Caco-2 (cell line): Measurements from ENCODE around the gene ZNF556. TPM values are rescaled to one million over a fixed set of nuclear protein-coding genes. Genes with fewer than 3 reads are reported as not detected.

Source experiments
- BruUV-seq: library from RNA; stranded (reverse); fragments of 400-500 nt; replicated peaks from 2 replicates; lab custom pipeline; 2021; lab: Mats Ljungman, UMichigan
- CTCF ChIA-PET: fragments of 300-600 bp; sonication (Branson Sonifier 250); formaldehyde crosslinking; loops from one replicate; lab custom pipeline; 2022; ENCODE audit warnings: antibody characterized with exemption; lab: Charles Lee
- POLR2A ChIA-PET: fragments of 300-600 bp; sonication (Branson Sonifier 250); formaldehyde crosslinking; loops from one replicate; lab custom pipeline; 2022; ENCODE audit warnings: antibody characterized with exemption; lab: Charles Lee
- DNase-seq, 2 experiments: peaks; one replicate each; pipeline versions ENCODE4 v3.0.0 to v3.0.0-alpha.2; 2020 to 2022
- H3K27me3 ChIP-seq: replicated peaks from 2 replicates; pipeline ENCODE4 v1.6.0; 2011; ENCODE audit warnings: low read length; ENCODE audit not compliant: control insufficient read depth, insufficient read depth
- H3K36me3 ChIP-seq: 2 replicates; pipeline ENCODE4 v1.5.1; 2011; ENCODE audit warnings: low read length; ENCODE audit not compliant: control insufficient read depth, insufficient read depth
- H3K4me1 ChIP-seq: fragments of 250-450 bp; sonication (Bioruptor Pico); 2 replicates; pipeline ENCODE4 v1.5.1; 2020; ENCODE audit warnings: mild to moderate bottlenecking
- H3K4me3 ChIP-seq: 2 replicates; pipeline ENCODE4 v1.5.1; 2011; ENCODE audit warnings: low read depth, mild to moderate bottlenecking, control low read depth, low read length
- H3K9me3 ChIP-seq: fragments of 250-450 bp; sonication (Bioruptor Pico); 2 replicates; pipeline ENCODE4 v1.5.1; 2020; ENCODE audit warnings: mild to moderate bottlenecking, moderate library complexity
- H3K27ac Mint-ChIP-seq: one replicate; pipeline ENCODE4 v1.8.0; 2022; ENCODE audit warnings: mixed read lengths; ENCODE audit not compliant: unreplicated experiment
- H3K27me3 Mint-ChIP-seq: one replicate; pipeline ENCODE4 v1.8.0; 2022; ENCODE audit warnings: mixed read lengths; ENCODE audit not compliant: insufficient read depth, unreplicated experiment
- H3K36me3 Mint-ChIP-seq: one replicate; pipeline ENCODE4 v1.8.0; 2022; ENCODE audit warnings: mild to moderate bottlenecking, mixed read lengths; ENCODE audit not compliant: insufficient read depth, unreplicated experiment
- H3K4me1 Mint-ChIP-seq: one replicate; pipeline ENCODE4 v1.8.0; 2022; ENCODE audit warnings: low read depth, mixed read lengths; ENCODE audit not compliant: unreplicated experiment
- H3K4me3 Mint-ChIP-seq: one replicate; pipeline ENCODE4 v1.8.0; 2022; ENCODE audit warnings: mild to moderate bottlenecking, moderate library complexity, mixed read lengths; ENCODE audit not compliant: unreplicated experiment
- H3K9me3 Mint-ChIP-seq: one replicate; pipeline ENCODE4 v1.8.0; 2022; ENCODE audit warnings: mixed read lengths; ENCODE audit not compliant: unreplicated experiment
- CTCF ChIP-seq, 2 experiments: fragments of 200-600 bp in 1 of 2; IDR thresholded peaks; 1 replicate in 1 of 2; 2 replicates in 1 of 2; pipeline versions ENCODE4 v1.5.1 to v1.8.0; 2011 to 2022; ENCODE audit warnings: antibody characterized with exemption in 1 of 2, control low read depth in 1 of 2, inconsistent platforms in 1 of 2, low read depth in 1 of 2, low read length in 1 of 2, mild to moderate bottlenecking in 1 of 2, moderate library complexity in 1 of 2; ENCODE audit not compliant: insufficient read depth in 1 of 2, severe bottlenecking in 1 of 2, unreplicated experiment in 1 of 2
- intact Hi-C: fragments of 100-400 bp; cut with micrococcal nuclease; formaldehyde crosslinking; loops from one replicate; pipeline ENCODE4 v1.10.0; 2022; ENCODE audit not compliant: unreplicated experiment
- total RNA-seq: library from RNA; stranded (reverse); gene quantifications from 2 replicates; pipeline ENCODE4 v1.2.3, GENCODE V29; 2022

Gene ZNF556
- total RNA-seq, 1 experiment from 2014 or later, result 0.57 TPM

- POLR2A ChIA-PET, result no interaction called here
These were observed 10.6 kb upstream of the ZNF556 start for GRCh38 chr19:2856457-2857050.

GRCh38 chr19:2858864-2859263 lies 8.3 kb upstream of the ZNF556 start:
- intact Hi-C loops, result no loop called here
- Mint-ChIP-seq H3K36me3 (peaks cover 16% of the 10 kb centered on the region), H3K4me1 (no peaks in the 10 kb centered on the region), H3K4me3 (no peak overlapping the region), H3K9me3 (peaks cover 9% of the 10 kb centered on the region), H3K27me3 (no peaks in the 10 kb centered on the region), H3K27ac (no peak overlapping the region)
- ChIA-PET CTCF (no interaction called here), POLR2A (no interaction called here)
- Histone ChIP-seq H3K9me3 (peaks cover 8% of the 10 kb centered on the region; the same call in 1 of the 2 replicates), H3K36me3 (no peaks in the 10 kb centered on the region), H3K4me3 (no peak overlapping the region), H3K27me3 (no peaks in the 10 kb centered on the region), H3K4me1 (no peaks in the 10 kb centered on the region)
- TF ChIP-seq CTCF (IDR thresholded peaks at IDR 0.05; ENCODE audit: insufficient read depth in 1 of 2, low read depth in 1 of 2, low read length in 1 of 2, severe bottlenecking in 1 of 2, unreplicated experiment in 1 of 2), result no peak
- no TSS peak for BruUV-seq
- DNase-seq, result no peak

More at GRCh38 chr19:2856457-2857050, 10.6 kb upstream of the ZNF556 start:
- H3K9me3 Mint-ChIP-seq, result peaks cover 23% of the 10 kb centered on the region
- TF ChIP-seq CTCF (IDR thresholded peaks at IDR 0.05; ENCODE audit: insufficient read depth in 1 of 2, low read depth in 1 of 2, low read length in 1 of 2, severe bottlenecking in 1 of 2, unreplicated experiment in 1 of 2), result no peak
- Histone ChIP-seq H3K9me3 (peaks cover 24% of the 10 kb centered on the region), H3K4me1 (no peaks in the 10 kb centered on the region), H3K36me3 (peaks cover 9% of the 10 kb centered on the region), H3K27me3 (no peaks in the 10 kb centered on the region), H3K4me3 (no peak overlapping the region)
- no peak overlapping the region for H3K27ac Mint-ChIP-seq
- H3K36me3 Mint-ChIP-seq, result peaks cover 39% of the 10 kb centered on the region
- no peak overlapping the region for H3K4me3 Mint-ChIP-seq
- no peaks in the 10 kb centered on the region for H3K27me3 Mint-ChIP-seq
- intact Hi-C loops, result no loop called here
- DNase-seq, result no peak
- CTCF ChIA-PET, result no interaction called here
- no peaks in the 10 kb centered on the region for H3K4me1 Mint-ChIP-seq
- BruUV-seq, result no TSS peak

GRCh38 chr19:2863816-2864215 lies 3.3 kb upstream of the ZNF556 start:
- Mint-ChIP-seq H3K4me3 (no peak overlapping the region), H3K36me3 (peaks cover 15% of the 10 kb centered on the region), H3K9me3 (peaks cover 9% of the 10 kb centered on the region), H3K4me1 (peaks cover 6% of the 10 kb centered on the region), H3K27ac (no peak overlapping the region), H3K27me3 (no peaks in the 10 kb centered on the region)
- ChIA-PET POLR2A (no interaction called here), CTCF (no interaction called here)
- Histone ChIP-seq H3K4me3 (no peak overlapping the region), H3K27me3 (no peaks in the 10 kb centered on the region), H3K36me3 (no peaks in the 10 kb centered on the region), H3K9me3 (no peaks in the 10 kb centered on the region), H3K4me1 (no peaks in the 10 kb centered on the region)
- no peak for DNase-seq
- no peak for TF ChIP-seq CTCF (IDR thresholded peaks at IDR 0.05; ENCODE audit: insufficient read depth in 1 of 2, low read depth in 1 of 2, low read length in 1 of 2, severe bottlenecking in 1 of 2, unreplicated experiment in 1 of 2)
- no TSS peak for BruUV-seq
- intact Hi-C loops, result no loop called here
